Fibroblast of lung (primary cell): Measurements from ENCODE around the gene ZNRF1.

Source experiments
- CTCF ChIP-seq, 2 donors: IDR thresholded peaks in 1 of 2; conservative IDR thresholded peaks in 1 of 2; 1 replicate in 1 of 2; 2 replicates in 1 of 2; pipeline ENCODE4 v1.5.1; 2011 to 2012; ENCODE audit warnings: low read length in 2 of 2, control low read depth in 1 of 2, inconsistent platforms in 1 of 2, low read depth in 1 of 2, mild to moderate bottlenecking in 1 of 2
- EZH2 ChIP-seq: IDR thresholded peaks from 2 replicates; pipeline ENCODE4 v1.5.1; 2012; ENCODE audit warnings: low read length, control low read depth, mild to moderate bottlenecking; ENCODE audit errors: missing control alignments

GRCh38 chr16:75099738-75100602, 101.1 kb downstream of the ZNRF1 start:
- no peak for TF ChIP-seq EZH2
- TF ChIP-seq CTCF (conservative IDR thresholded peaks at IDR 0.05 in 1 of 2, IDR thresholded peaks at IDR 0.05 in 1 of 2; ENCODE audit: low read depth in 1 of 2, low read length in 2 of 2) = no peak
